Measurements from ENCODE around the gene LOXL3. TPM values are rescaled to one million over a fixed set of nuclear protein-coding genes. Genes with fewer than 3 reads are reported as not detected.

The LOXL3 gene
- total and polyA plus RNA-seq, 5 donors, result 2.4 to 8.3 (median 5.6) TPM

DNA sequence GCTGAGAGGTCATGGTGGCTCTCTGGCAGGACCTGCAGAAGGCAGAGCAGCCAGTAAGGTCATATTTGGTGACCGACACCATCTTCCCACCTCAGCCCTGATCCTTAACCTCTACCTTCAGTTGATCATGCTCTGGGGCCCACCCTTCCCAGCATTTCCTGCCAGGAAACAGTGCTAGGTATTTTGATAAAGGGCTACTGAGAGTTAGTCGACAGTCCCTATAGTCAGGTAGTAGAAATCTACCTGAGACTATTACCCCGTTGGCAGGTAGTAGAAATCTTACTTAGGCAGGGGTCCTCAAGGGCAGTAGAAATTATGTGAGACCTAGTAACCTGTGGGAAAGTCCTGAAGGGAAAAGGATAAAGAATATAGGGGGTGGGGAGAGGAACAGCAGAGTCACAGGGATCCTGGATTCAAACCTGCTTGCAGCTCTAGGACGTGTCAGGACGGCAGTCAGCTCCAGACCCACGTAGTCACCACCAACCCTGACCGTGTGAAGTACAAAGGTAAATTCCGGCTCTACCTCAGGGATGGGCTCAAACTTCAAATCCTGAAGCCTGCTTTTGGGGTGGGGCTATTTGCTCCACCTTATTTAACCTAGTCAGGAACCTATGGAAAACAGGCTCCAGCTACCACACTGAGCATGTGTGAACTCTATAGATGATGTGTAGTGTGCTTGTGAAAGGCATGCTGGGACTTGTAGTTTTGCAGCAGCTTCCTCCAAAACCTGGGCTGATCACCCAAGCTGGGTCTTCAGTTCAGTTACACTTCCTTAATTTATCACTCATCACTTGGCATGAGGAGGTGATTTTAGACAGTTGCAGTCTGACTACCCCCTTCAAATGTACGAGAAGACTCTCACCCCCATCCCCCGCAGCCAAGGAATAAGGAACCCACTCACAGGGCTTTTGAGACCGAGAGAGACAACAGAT, 27.8 kb downstream of the LOXL3 start, which contains the start of gene DQX1:
Gene DQX1 (minus strand): TSS at position 515 of the 932 bp plus-strand sequence. CDS start 502 bp downstream, at position 13.
- intact Hi-C loops (cut with DNase I), result no loop called here
- Histone ChIP-seq H3K4me1 (ENCODE audit: control insufficient read depth, insufficient read depth, low read length) (no peaks in the 10 kb centered on the region), H3K9me3 (ENCODE audit: control insufficient read depth, low read length) (no peaks in the 10 kb centered on the region), H3K27me3 (ENCODE audit: control insufficient read depth, insufficient read depth) (no peaks in the 10 kb centered on the region), H3K27ac (ENCODE audit: low read length) (no peak within 1 kb of the TSS), H3K4me3 (ENCODE audit: low read length) (no peak within 1 kb of the TSS)
- DNase-seq, result no peak
- ATAC-seq, result no peak
- WGBS, result 89% methylated on average over 11 of the region's 11 CpGs

DNA sequence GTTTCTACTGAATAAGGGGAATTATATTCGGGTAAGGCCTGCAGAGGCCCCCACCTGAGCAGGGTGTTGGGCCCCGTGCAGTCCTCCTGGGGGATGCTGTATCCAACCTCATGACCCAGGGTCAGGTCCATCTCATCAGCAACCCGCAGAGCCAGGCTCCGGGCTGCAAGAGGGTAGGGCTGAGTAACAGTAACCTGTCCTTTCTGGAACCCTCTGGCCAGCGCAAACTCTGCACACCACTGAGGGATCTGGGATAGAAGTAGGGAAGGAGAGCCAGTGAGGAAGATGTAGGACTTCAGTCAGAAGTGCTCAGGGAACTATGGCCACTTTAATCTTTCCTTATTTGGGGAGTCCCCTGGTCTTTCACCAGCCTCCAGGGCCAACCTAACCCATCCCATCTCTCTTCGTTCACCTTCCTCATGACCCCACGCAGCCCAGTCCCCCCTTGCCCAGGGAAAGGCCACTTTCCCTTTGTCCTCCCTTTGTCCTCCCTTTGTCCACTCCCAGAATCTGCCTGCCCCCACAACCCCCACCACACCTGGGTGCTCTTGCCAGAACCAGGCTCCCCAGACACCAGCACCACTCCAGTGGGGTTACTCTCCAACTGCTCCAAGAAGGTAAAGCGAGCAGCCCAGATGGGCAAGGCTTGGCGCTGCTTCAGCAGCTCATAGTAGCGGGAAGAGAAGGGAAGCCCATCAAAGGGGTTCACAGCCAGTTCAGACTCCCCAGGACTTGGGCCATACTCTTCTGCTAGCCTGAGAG, 28.6 kb downstream of the LOXL3 start:
- intact Hi-C loops (cut with DNase I), result no loop called here
- no peak overlapping the region for H3K4me3 ChIP-seq (ENCODE audit: low read length)
- H3K27ac ChIP-seq (ENCODE audit: low read length), result no peak overlapping the region
- 88% methylated on average over 10 of the region's 10 CpGs for WGBS
- ATAC-seq (no peak), DNase-seq (no peak)
- H3K27me3 ChIP-seq (ENCODE audit: control insufficient read depth, insufficient read depth), result no peaks in the 10 kb centered on the region
- H3K9me3 ChIP-seq (ENCODE audit: control insufficient read depth, low read length), result no peaks in the 10 kb centered on the region
- H3K4me1 ChIP-seq (ENCODE audit: control insufficient read depth, insufficient read depth, low read length), result no peaks in the 10 kb centered on the region

DNA sequence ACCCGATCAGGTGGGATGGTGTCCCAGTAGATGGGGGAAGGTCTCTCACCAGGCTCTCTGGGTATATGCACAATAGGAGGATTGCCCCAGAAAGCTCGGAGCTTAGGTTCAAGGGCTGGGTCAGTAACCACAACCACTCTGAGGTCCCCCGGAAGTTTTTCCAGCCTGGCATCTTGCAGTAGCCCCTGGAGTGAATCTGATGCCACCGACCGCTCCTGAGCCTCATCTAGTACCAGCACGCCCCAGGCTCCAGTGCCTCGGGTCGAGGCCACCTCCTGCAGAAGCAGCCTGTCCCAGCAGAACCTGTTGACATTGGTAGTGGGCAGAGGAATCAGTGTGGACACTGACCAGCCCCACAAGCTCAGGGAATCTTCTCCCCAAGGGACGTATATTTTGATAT, 29.7 kb downstream of the LOXL3 start:
- DNase-seq (no peak), ATAC-seq (no peak)
- Histone ChIP-seq H3K4me1 (ENCODE audit: control insufficient read depth, insufficient read depth, low read length) (no peaks in the 10 kb centered on the region), H3K4me3 (ENCODE audit: low read length) (no peak overlapping the region), H3K27me3 (ENCODE audit: control insufficient read depth, insufficient read depth) (no peaks in the 10 kb centered on the region), H3K27ac (ENCODE audit: low read length) (no peak overlapping the region), H3K9me3 (ENCODE audit: control insufficient read depth, low read length) (no peaks in the 10 kb centered on the region)
- WGBS, result 86% methylated on average over 9 of the region's 9 CpGs
- intact Hi-C loops (cut with DNase I), result no loop called here

DNA sequence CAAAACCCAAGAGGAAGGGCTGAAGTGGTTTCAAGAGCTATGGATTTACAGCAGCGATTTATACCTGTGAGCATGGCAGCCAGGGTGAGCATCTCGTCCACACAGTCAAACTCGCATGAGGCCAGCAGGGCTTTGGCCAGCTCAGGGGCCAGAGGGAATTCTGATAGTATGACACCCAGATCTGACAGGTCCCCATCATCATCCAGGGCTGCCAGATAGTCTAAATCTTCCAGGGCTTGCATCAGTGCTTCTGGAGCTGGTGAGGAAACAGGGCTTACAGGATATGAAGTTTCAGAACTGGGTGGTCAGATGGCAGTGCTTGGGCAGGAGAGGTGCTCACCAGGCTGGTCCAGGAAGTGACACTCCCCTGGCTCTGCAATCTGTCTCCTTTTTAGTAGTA, 31.2 kb downstream of the LOXL3 start:
- WGBS, result 72% methylated on average over 3 of the region's 3 CpGs
- Histone ChIP-seq H3K9me3 (ENCODE audit: control insufficient read depth, low read length) (no peaks in the 10 kb centered on the region), H3K4me1 (ENCODE audit: control insufficient read depth, insufficient read depth, low read length) (no peaks in the 10 kb centered on the region), H3K27ac (ENCODE audit: low read length) (no peak overlapping the region), H3K4me3 (ENCODE audit: low read length) (no peak overlapping the region), H3K27me3 (ENCODE audit: control insufficient read depth, insufficient read depth) (no peaks in the 10 kb centered on the region)
- ATAC-seq, result no peak
- intact Hi-C loops (cut with DNase I), result no loop called here
- no peak for DNase-seq

DNA sequence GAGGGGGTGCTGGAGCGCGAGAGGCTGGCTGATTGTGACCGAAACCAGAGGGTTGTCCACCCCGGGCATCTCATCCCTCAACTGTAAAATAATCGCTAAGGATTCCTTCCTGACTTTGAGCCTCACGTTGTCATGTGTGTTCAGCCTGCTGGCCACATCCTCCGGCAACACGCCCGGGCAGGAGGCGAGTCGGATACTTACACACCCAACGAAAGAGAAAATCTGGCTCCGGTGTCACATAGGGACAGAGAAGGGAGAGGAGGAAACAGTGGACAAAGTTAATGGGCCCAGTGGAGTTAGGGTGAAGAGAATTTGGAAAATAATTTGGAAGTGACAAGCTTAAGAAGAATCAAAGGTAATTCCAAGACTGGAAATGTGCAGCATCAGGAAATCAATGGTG, 37.1 kb downstream of the LOXL3 start:
- no peak for ATAC-seq
- Histone ChIP-seq H3K27me3 (ENCODE audit: control insufficient read depth, insufficient read depth) (no peaks in the 10 kb centered on the region), H3K4me1 (ENCODE audit: control insufficient read depth, insufficient read depth, low read length) (peaks cover 2% of the 10 kb centered on the region), H3K9me3 (ENCODE audit: control insufficient read depth, low read length) (no peaks in the 10 kb centered on the region), H3K4me3 (ENCODE audit: low read length) (no peak overlapping the region), H3K27ac (ENCODE audit: low read length) (no peak overlapping the region)
- 65% methylated on average over 13 of the region's 13 CpGs for WGBS
- intact Hi-C loops (cut with DNase I), result no loop called here
- DNase-seq, result no peak

DNA sequence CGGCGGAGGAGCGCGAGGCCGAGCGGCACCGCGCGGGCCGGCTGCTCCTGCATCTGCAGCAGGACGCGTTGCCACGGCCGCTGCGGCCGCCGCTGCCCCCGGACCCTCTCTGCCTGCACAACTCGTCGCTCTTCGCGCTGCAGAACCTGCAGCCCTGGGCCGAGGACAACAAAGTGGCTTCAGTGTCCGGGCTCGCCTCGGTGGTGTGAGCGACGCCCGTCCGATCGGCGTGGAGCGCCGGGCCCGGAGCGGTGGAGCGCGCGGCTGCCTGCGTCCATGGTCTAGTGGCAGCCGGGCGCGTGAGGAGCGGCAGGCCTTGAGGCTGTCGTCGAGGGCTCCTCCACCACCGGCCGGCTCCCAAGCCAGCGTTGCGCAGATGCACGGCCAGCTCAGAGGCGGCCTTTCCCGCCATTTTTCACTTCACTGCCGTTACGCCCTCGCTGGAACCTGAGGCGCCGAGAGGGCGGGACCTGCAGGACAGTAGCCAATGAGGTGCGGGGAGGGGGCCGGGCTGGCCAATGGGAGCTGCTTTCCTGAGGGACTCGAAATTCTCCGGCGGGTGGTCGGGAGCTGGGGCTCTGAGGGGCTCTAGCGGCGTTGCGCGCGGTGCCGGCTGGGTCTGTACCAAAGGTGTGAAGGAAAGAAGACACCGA, 37.6 kb downstream of the LOXL3 start:
- no peaks in the 10 kb centered on the region for H3K27me3 ChIP-seq (ENCODE audit: control insufficient read depth, insufficient read depth)
- H3K27ac ChIP-seq (ENCODE audit: low read length), result no peak overlapping the region
- DNase-seq, result peak; percentile 69 to 89 (median 86)
- peak overlapping the region; percentile 12 for H3K4me3 ChIP-seq (ENCODE audit: low read length)
- peaks cover 2% of the 10 kb centered on the region for H3K4me1 ChIP-seq (ENCODE audit: control insufficient read depth, insufficient read depth, low read length)
- WGBS, result 2% methylated on average over 72 of the region's 72 CpGs
- intact Hi-C loops (cut with DNase I), result no loop called here
- no peaks in the 10 kb centered on the region for H3K9me3 ChIP-seq (ENCODE audit: control insufficient read depth, low read length)
- peak; percentile 80 to 84 for ATAC-seq

DNA sequence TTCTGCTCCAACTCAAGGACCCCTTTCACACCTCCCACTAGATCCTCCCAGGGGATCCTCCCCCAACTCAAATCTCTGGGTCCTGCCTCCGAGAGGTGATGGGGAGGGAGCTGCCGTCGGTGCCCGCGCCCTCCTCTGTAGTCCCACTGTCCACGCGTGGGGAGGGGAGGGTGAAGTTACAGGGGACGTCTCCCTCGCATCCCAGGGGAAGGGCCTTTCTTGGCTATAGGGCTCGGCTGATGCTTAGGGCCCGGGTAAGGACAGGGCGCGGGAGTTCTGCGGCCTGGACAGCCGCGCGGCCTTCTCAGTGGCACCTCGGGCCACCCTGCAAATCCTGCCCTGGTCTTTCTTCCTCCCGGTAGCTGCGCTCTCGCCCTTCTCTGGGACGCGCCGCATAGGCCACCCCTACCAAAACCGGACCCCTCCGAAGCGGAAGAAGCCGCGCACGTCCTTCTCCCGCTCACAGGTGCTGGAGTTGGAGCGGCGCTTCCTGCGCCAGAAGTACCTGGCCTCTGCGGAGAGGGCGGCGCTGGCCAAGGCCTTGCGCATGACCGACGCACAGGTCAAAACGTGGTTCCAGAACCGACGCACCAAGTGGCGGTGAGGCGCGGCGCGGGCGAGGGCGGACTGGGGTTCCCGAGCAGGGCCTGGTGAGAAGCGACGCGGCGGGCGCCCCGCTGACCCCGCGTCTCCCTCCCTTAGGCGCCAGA, 38.3 kb downstream of the LOXL3 start:
- 5% methylated on average over 60 of the region's 60 CpGs for WGBS
- no peaks in the 10 kb centered on the region for H3K9me3 ChIP-seq (ENCODE audit: control insufficient read depth, low read length)
- H3K27ac ChIP-seq (ENCODE audit: low read length), result no peak overlapping the region
- ATAC-seq, result peak in 1 of 2 donors; percentile 15
- peak in 1 of 3 donors; percentile 25 for DNase-seq
- intact Hi-C loops (cut with DNase I), result no loop called here
- H3K4me1 ChIP-seq (ENCODE audit: control insufficient read depth, insufficient read depth, low read length), result peaks cover 2% of the 10 kb centered on the region
- H3K27me3 ChIP-seq (ENCODE audit: control insufficient read depth, insufficient read depth), result no peaks in the 10 kb centered on the region
- H3K4me3 ChIP-seq (ENCODE audit: low read length), result peak overlapping the region; percentile 12

DNA sequence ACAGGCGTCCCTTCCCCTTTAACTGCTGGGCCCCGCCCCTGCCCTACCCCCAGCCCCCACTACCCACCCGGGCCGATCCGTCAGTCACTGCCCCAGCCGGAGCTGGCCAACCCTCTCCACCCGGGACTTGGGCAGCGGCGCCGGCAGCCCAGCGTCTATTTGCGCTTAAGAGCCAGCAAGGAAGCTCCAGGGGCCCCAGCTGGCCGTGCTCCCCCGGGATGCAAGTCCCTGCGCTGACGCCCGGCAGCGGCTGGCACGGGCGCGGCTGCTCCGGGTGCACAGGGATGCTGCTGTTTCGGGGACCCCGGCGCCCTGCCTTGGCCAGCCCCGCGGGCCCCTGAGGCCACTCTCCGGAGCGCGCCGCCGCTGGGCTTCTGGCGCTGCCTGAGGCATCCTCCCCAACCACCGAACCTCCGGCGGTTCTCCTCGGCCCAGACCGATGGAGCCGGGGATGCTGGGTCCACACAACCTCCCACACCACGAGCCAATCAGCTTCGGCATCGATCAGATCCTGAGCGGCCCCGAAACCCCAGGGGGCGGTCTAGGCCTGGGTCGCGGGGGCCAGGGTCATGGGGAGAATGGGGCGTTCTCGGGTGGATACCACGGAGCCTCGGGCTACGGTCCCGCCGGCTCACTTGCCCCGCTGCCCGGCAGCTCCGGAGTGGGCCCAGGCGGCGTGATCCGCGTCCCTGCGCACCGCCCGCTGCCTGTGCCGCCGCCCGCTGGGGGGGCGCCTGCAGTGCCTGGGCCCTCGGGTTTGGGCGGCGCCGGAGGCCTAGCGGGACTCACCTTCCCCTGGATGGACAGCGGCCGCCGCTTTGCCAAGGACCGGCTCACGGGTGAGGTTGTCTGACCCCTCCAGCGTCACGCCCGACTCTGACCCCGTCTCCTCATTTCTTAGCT, 39.1 kb downstream of the LOXL3 start, which contains the start of gene TLX2:
Gene TLX2 (plus strand): TSS at position 83 of the 903 bp plus-strand sequence. CDS start 357 bp downstream, at position 440.
- Histone ChIP-seq H3K27ac (ENCODE audit: low read length) (no peak within 1 kb of the TSS), H3K9me3 (ENCODE audit: control insufficient read depth, low read length) (no peaks in the 10 kb centered on the region), H3K4me1 (ENCODE audit: control insufficient read depth, insufficient read depth, low read length) (peaks cover 2% of the 10 kb centered on the region), H3K27me3 (ENCODE audit: control insufficient read depth, insufficient read depth) (no peaks in the 10 kb centered on the region), H3K4me3 (ENCODE audit: low read length) (no peak within 1 kb of the TSS)
- ATAC-seq (no peak), DNase-seq (peak in 1 of 3 donors; percentile 44)
- WGBS, result 4% methylated on average over 82 of the region's 82 CpGs
- intact Hi-C loops (cut with DNase I), result no loop called here

DNA sequence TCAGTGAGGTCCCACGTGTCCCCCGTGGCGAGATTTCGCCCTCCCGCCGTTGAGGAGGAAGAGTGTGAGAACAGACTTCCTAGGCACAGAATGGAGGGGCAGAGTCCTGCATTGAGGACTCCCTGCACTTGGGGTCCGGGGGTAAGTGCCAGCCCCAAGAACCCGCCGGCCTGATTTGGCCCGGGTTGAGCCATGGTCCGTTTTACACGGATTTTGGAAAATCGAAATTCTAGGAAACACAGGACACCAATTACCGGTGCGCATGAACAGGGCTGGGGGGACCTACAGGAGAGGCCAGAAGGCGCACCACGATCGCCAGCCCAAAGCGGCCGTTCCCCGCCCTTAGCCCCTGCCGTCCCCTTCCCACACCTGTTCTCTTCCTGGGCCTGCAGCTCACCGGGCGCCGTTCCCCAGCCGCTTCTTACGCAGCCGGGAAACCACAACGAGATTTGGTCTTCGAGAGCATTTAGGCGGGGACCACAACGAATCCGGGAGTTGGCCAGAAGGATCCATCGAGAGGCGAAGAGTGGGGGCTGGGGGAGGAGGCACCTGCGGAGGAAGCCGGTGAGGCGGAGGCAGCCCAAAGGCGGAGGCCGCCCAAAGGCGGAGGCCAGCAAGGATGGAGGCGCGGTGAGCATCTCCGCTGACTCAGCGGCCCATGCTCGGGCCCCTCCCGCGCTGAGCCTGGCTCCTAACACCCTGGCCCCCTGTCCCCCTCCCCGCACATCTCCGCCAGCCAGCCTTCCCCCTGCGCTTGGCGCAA, 40.0 kb downstream of the LOXL3 start:
- DNase-seq (peak in 1 of 3 donors; percentile 36), ATAC-seq (no peak)
- Histone ChIP-seq H3K9me3 (ENCODE audit: control insufficient read depth, low read length) (no peaks in the 10 kb centered on the region), H3K4me1 (ENCODE audit: control insufficient read depth, insufficient read depth, low read length) (peaks cover 2% of the 10 kb centered on the region), H3K27me3 (ENCODE audit: control insufficient read depth, insufficient read depth) (no peaks in the 10 kb centered on the region), H3K4me3 (ENCODE audit: low read length) (no peak overlapping the region), H3K27ac (ENCODE audit: low read length) (no peak overlapping the region)
- WGBS, result 5% methylated on average over 52 of the region's 52 CpGs
- intact Hi-C loops (cut with DNase I), result no loop called here
